Measurements from ENCODE around the gene RSPH1. TPM values are rescaled to one million over a fixed set of nuclear protein-coding genes. Genes with fewer than 3 reads are reported as not detected.

The RSPH1 gene
- total and polyA plus RNA-seq, 2 of the 8 experiments (the other 6 are each of a cell fraction or from before 2014, with no cell fraction given), result 0.24 TPM; not detected in 1

DNA sequence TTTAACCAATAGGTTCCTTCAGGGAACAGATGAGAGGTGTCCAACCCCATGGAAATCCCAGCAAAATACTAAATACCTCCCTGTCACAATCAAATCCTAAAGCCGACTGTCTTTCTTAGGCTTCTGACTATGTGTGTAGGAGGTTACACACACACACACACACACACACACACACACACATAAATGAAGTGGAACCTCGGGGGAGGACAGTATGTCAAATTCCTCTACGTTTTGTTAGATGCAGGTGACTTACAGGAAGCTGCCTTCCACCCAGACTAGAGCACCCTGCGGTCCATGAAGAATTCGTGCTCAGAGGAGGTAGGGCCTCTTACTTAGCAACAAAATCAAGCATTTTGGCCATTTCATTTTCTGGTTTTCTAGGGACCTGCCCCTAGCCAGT lies 16.4 kb downstream of the RSPH1 start (continued):
- TF ChIP-seq, protein P1, sequence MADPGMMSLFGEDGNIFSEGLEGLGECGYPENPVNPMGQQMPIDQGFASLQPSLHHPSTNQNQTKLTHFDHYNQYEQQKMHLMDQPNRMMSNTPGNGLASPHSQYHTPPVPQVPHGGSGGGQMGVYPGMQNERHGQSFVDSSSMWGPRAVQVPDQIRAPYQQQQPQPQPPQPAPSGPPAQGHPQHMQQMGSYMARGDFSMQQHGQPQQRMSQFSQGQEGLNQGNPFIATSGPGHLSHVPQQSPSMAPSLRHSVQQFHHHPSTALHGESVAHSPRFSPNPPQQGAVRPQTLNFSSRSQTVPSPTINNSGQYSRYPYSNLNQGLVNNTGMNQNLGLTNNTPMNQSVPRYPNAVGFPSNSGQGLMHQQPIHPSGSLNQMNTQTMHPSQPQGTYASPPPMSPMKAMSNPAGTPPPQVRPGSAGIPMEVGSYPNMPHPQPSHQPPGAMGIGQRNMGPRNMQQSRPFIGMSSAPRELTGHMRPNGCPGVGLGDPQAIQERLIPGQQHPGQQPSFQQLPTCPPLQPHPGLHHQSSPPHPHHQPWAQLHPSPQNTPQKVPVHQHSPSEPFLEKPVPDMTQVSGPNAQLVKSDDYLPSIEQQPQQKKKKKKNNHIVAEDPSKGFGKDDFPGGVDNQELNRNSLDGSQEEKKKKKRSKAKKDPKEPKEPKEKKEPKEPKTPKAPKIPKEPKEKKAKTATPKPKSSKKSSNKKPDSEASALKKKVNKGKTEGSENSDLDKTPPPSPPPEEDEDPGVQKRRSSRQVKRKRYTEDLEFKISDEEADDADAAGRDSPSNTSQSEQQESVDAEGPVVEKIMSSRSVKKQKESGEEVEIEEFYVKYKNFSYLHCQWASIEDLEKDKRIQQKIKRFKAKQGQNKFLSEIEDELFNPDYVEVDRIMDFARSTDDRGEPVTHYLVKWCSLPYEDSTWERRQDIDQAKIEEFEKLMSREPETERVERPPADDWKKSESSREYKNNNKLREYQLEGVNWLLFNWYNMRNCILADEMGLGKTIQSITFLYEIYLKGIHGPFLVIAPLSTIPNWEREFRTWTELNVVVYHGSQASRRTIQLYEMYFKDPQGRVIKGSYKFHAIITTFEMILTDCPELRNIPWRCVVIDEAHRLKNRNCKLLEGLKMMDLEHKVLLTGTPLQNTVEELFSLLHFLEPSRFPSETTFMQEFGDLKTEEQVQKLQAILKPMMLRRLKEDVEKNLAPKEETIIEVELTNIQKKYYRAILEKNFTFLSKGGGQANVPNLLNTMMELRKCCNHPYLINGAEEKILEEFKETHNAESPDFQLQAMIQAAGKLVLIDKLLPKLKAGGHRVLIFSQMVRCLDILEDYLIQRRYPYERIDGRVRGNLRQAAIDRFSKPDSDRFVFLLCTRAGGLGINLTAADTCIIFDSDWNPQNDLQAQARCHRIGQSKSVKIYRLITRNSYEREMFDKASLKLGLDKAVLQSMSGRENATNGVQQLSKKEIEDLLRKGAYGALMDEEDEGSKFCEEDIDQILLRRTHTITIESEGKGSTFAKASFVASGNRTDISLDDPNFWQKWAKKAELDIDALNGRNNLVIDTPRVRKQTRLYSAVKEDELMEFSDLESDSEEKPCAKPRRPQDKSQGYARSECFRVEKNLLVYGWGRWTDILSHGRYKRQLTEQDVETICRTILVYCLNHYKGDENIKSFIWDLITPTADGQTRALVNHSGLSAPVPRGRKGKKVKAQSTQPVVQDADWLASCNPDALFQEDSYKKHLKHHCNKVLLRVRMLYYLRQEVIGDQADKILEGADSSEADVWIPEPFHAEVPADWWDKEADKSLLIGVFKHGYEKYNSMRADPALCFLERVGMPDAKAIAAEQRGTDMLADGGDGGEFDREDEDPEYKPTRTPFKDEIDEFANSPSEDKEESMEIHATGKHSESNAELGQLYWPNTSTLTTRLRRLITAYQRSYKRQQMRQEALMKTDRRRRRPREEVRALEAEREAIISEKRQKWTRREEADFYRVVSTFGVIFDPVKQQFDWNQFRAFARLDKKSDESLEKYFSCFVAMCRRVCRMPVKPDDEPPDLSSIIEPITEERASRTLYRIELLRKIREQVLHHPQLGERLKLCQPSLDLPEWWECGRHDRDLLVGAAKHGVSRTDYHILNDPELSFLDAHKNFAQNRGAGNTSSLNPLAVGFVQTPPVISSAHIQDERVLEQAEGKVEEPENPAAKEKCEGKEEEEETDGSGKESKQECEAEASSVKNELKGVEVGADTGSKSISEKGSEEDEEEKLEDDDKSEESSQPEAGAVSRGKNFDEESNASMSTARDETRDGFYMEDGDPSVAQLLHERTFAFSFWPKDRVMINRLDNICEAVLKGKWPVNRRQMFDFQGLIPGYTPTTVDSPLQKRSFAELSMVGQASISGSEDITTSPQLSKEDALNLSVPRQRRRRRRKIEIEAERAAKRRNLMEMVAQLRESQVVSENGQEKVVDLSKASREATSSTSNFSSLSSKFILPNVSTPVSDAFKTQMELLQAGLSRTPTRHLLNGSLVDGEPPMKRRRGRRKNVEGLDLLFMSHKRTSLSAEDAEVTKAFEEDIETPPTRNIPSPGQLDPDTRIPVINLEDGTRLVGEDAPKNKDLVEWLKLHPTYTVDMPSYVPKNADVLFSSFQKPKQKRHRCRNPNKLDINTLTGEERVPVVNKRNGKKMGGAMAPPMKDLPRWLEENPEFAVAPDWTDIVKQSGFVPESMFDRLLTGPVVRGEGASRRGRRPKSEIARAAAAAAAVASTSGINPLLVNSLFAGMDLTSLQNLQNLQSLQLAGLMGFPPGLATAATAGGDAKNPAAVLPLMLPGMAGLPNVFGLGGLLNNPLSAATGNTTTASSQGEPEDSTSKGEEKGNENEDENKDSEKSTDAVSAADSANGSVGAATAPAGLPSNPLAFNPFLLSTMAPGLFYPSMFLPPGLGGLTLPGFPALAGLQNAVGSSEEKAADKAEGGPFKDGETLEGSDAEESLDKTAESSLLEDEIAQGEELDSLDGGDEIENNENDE (IDR thresholded peaks at IDR 0.05; ENCODE audit: insufficient replicate concordance, low read length), result no peak
- TF ChIP-seq HDAC2 (IDR thresholded peaks at IDR 0.05; ENCODE audit: borderline replicate concordance in 1 of 2, low read depth in 2 of 2, low read length in 2 of 2) (no peak), SIN3A (conservative IDR thresholded peaks at IDR 0.05 in 1 of 2, IDR thresholded peaks at IDR 0.05 in 1 of 2; ENCODE audit: low read depth in 1 of 2, low read length in 2 of 2) (no peak)

Measured in H1 (cell line).